IMR-90 (cell line): Measurements from ENCODE around the gene CEP57L1. TPM values are rescaled to one million over a fixed set of nuclear protein-coding genes. Genes with fewer than 3 reads are reported as not detected.

Source experiments
- ATAC-seq: fragments of 200-7000 bp; cut with Tn5 transposase; 2 replicates; pipeline ENCODE4 v1.9.1; 2020; ENCODE audit warnings: low read depth, mild to moderate bottlenecking, moderate library complexity
- BruUV-seq: library from RNA; stranded (reverse); fragments of 400-500 nt; replicated peaks from 2 replicates; lab custom pipeline; 2021; lab: Mats Ljungman, UMichigan
- CTCF ChIA-PET: fragments of 300-600 bp; formaldehyde crosslinking; extraction: SDS; loops from one replicate; lab custom pipeline; 2021; ENCODE audit warnings: antibody characterized with exemption; lab: Yijun Ruan, JAX
- POLR2A ChIA-PET: fragments of 300-600 bp; sonication (Branson Sonifier 250); formaldehyde crosslinking; loops from one replicate; lab custom pipeline; 2022; ENCODE audit warnings: antibody characterized with exemption; ENCODE audit not compliant: unreplicated experiment; lab: Charles Lee
- DNase-seq: peaks from one replicate; pipeline ENCODE4 v3.0.0; 2013
- H2AFZ ChIP-seq: replicated peaks from 2 replicates; pipeline ENCODE3; 2013; ENCODE audit warnings: low read length, mild to moderate bottlenecking; ENCODE audit not compliant: poor library complexity
- H2AK5ac ChIP-seq: 2 replicates; pipeline ENCODE4 v1.6.1; 2013; ENCODE audit warnings: low read depth, low read length, inconsistent platforms
- H2AK9ac ChIP-seq: replicated peaks from 2 replicates; pipeline ENCODE3; 2013; ENCODE audit warnings: mild to moderate bottlenecking, low read depth, low read length, moderate library complexity; ENCODE audit not compliant: poor library complexity
- H2BK120ac ChIP-seq: 2 replicates; pipeline ENCODE4 v1.6.1; 2013; ENCODE audit warnings: low read depth, low read length, inconsistent platforms
- H2BK15ac ChIP-seq: 3 replicates; pipeline ENCODE4 v1.6.1; 2013; ENCODE audit warnings: low read depth, low read length, inconsistent platforms
- H2BK20ac ChIP-seq: 2 replicates; pipeline ENCODE4 v1.6.1; 2013; ENCODE audit warnings: low read depth, mild to moderate bottlenecking, inconsistent platforms, low read length, moderate library complexity
- H2BK5ac ChIP-seq: 2 replicates; pipeline ENCODE4 v1.6.1; 2013; ENCODE audit warnings: mild to moderate bottlenecking, low read depth, low read length, inconsistent platforms; ENCODE audit not compliant: poor library complexity, severe bottlenecking
- H3K14ac ChIP-seq: replicated peaks from 2 replicates; pipeline ENCODE4 v1.6.1; 2013; ENCODE audit warnings: low read depth, low read length, inconsistent platforms
- H3K18ac ChIP-seq: 2 replicates; pipeline ENCODE4 v1.6.1; 2013; ENCODE audit warnings: low read depth, low read length, control low read depth
- H3K23ac ChIP-seq: 2 replicates; pipeline ENCODE4 v1.6.1; 2013; ENCODE audit warnings: low read depth, low read length, inconsistent platforms
- H3K27ac ChIP-seq: 2 replicates; pipeline ENCODE4 v1.5.1; 2013; ENCODE audit warnings: mild to moderate bottlenecking, control low read depth, low read length; ENCODE audit not compliant: insufficient read depth
- H3K27me3 ChIP-seq: 2 replicates; pipeline ENCODE4 v1.6.1; 2013; ENCODE audit warnings: low read length; ENCODE audit not compliant: control insufficient read depth, insufficient read depth
- H3K36me3 ChIP-seq: 2 replicates; pipeline ENCODE4 v1.6.1; 2013; ENCODE audit warnings: low read length, mixed read lengths; ENCODE audit not compliant: control insufficient read depth, insufficient read depth
- H3K4ac ChIP-seq: 2 replicates; pipeline ENCODE4 v1.6.1; 2013; ENCODE audit warnings: low read depth, low read length, inconsistent platforms
- H3K4me1 ChIP-seq: 2 replicates; pipeline ENCODE4 v1.6.1; 2013; ENCODE audit warnings: low read length, mixed read lengths; ENCODE audit not compliant: control insufficient read depth, insufficient read depth
- H3K4me2 ChIP-seq: 2 replicates; pipeline ENCODE4 v1.6.1; 2013; ENCODE audit warnings: low read depth, mild to moderate bottlenecking, control low read depth, low read length, moderate library complexity
- H3K4me3 ChIP-seq: 2 replicates; pipeline ENCODE4 v1.5.1; 2013; ENCODE audit warnings: low read depth, mild to moderate bottlenecking, control low read depth, low read length, moderate library complexity; ENCODE audit not compliant: insufficient read depth
- H3K56ac ChIP-seq: 2 replicates; pipeline ENCODE4 v1.6.1; 2013; ENCODE audit warnings: low read length, inconsistent platforms; ENCODE audit not compliant: insufficient read depth; ENCODE audit errors: extremely low read depth
- H3K79me1 ChIP-seq, 2 experiments: 2 replicates each; pipeline ENCODE4 v1.6.1; 2013; ENCODE audit warnings: low read length in 2 of 2, inconsistent platforms in 1 of 2, low read depth in 1 of 2
- H3K9ac ChIP-seq: 2 replicates; pipeline ENCODE4 v1.6.1; 2013; ENCODE audit warnings: low read depth, low read length, control low read depth
- H3K9me1 ChIP-seq: 2 replicates; pipeline ENCODE4 v1.6.1; 2013; ENCODE audit warnings: low read length, inconsistent platforms; ENCODE audit not compliant: insufficient read depth
- H3K9me3 ChIP-seq: 2 replicates; pipeline ENCODE4 v1.6.1; 2013; ENCODE audit warnings: low read length; ENCODE audit not compliant: control insufficient read depth, insufficient read depth
- H4K20me1 ChIP-seq: 2 replicates; pipeline ENCODE4 v1.6.1; 2013; ENCODE audit warnings: low read length, inconsistent platforms; ENCODE audit not compliant: insufficient read depth
- H4K5ac ChIP-seq: 2 replicates; pipeline ENCODE4 v1.6.1; 2013; ENCODE audit warnings: mild to moderate bottlenecking, low read depth, low read length, control low read depth
- H4K8ac ChIP-seq, 2 experiments: 2 replicates each; pipeline ENCODE4 v1.6.1; 2013; ENCODE audit warnings: low read depth in 2 of 2, low read length in 2 of 2, control low read depth in 1 of 2, inconsistent platforms in 1 of 2
- H4K91ac ChIP-seq: 2 replicates; pipeline ENCODE4 v1.6.1; 2013; ENCODE audit warnings: low read depth, low read length, inconsistent platforms; ENCODE audit not compliant: insufficient read depth
- BHLHE40 ChIP-seq: fragments of 150-350 bp; IDR thresholded peaks from 2 replicates; pipeline ENCODE4 v1.6.1; 2016; ENCODE audit warnings: mild to moderate bottlenecking, low read depth, low read length
- CEBPB ChIP-seq: IDR thresholded peaks from 2 replicates; pipeline ENCODE4 v1.6.1; 2012; ENCODE audit warnings: low read depth, low read length, improper control_type of control experiment
- CHD1 ChIP-seq: IDR thresholded peaks from 2 replicates; pipeline ENCODE4 v1.6.1; 2012; ENCODE audit warnings: low read depth, low read length, improper control_type of control experiment
- CTCF ChIP-seq: conservative IDR thresholded peaks from 2 replicates; pipeline ENCODE4 v1.5.1; 2012; ENCODE audit warnings: mild to moderate bottlenecking, low read depth, low read length, improper control_type of control experiment
- FOS ChIP-seq: fragments of 150-350 bp; IDR thresholded peaks from 2 replicates; pipeline ENCODE4 v1.6.1; 2016; ENCODE audit warnings: low read depth, low read length
- MAFK ChIP-seq: IDR thresholded peaks from 2 replicates; pipeline ENCODE4 v1.6.1; 2012; ENCODE audit warnings: low read depth, low read length, improper control_type of control experiment
- MXI1 ChIP-seq: IDR thresholded peaks from 2 replicates; pipeline ENCODE4 v1.6.1; 2012; ENCODE audit warnings: low read depth, mild to moderate bottlenecking, low read length, moderate library complexity, borderline replicate concordance
- NFE2L2 ChIP-seq: fragments of 150-350 bp; IDR thresholded peaks from 2 replicates; pipeline ENCODE4 v1.6.1; 2016; ENCODE audit warnings: low read depth, mild to moderate bottlenecking, low read length
- USF2 ChIP-seq: fragments of 150-350 bp; IDR thresholded peaks from 2 replicates; pipeline ENCODE4 v1.6.1; 2017; ENCODE audit warnings: mild to moderate bottlenecking, antibody characterized with exemption, low read length, low read depth
- WGBS, 2 experiments: methylation state at CpG; one replicate each; pipeline versions ENCODE4 v1.1.5 to v1.1.7; 2013; ENCODE audit warnings: missing lambda C conversion rate in 2 of 2; ENCODE audit not compliant: insufficient read length in 1 of 2; ENCODE audit errors: extremely low coverage in 2 of 2; 5-methylcytosine and 5-hydroxymethylcytosine counted together
- dilution Hi-C: fragments of 300-500 bp; cut with HindIII; formaldehyde crosslinking; loops from one replicate; pipeline ENCODE4 v1.14.3; 2018; ENCODE audit warnings: low sequenced_read_pairs; ENCODE audit not compliant: unreplicated experiment
- in situ Hi-C: fragments of 300-500 bp; cut with MboI; formaldehyde crosslinking; loops from 3 replicates; pipeline ENCODE4 v1.14.3; 2019; ENCODE audit warnings: low sequenced_read_pairs, inconsistent platforms, mixed read lengths
- intact Hi-C: fragments of 100-400 bp; cut with micrococcal nuclease; formaldehyde crosslinking; loops from 2 replicates; pipeline ENCODE4 v1.10.0; 2022
- polyA plus RNA-seq, 3 experiments: library from polyadenylated mRNA; depleted of rRNA; stranded (reverse); fragments of >200 nt; gene quantifications; 2 replicates each; pipeline ENCODE4 v1.2.3, GENCODE V29; 2012; ENCODE audit warnings: low replicate concordance in 1 of 3
- total RNA-seq: library from RNA; depleted of rRNA; stranded (reverse); fragments of >200 nt; gene quantifications from 2 replicates; pipeline ENCODE4 v1.2.3, GENCODE V29; 2012

Gene CEP57L1
- total and polyA plus RNA-seq, 2 of the 4 experiments (the other 2 are of a cell fraction) = 10.3 to 21.9 TPM

GRCh38 chr6:109104512-109104911 lies 9.2 kb downstream of the CEP57L1 start:
- intact Hi-C loops = no loop called here
- peaks cover 10 to 20% of the 10 kb centered on the region in 2 experiments; a peak in 3 of 4 replicates for H3K79me1 ChIP-seq
- POLR2A ChIA-PET = no interaction called here

More at GRCh38 chr6:109104512-109104911, 9.2 kb downstream of the CEP57L1 start:
- DNase-seq (no peak), ATAC-seq (no peak)
- Histone ChIP-seq H3K27me3 (no peaks in the 10 kb centered on the region), H2BK120ac (no peak overlapping the region), H4K20me1 (no peaks in the 10 kb centered on the region), H3K36me3 (peaks cover 3% of the 10 kb centered on the region; the same call in 1 of the 2 replicates), H3K9ac (no peak overlapping the region), H2AK9ac (no peak overlapping the region), H3K4me2 (no peak overlapping the region), H2AK5ac (no peak overlapping the region), H3K14ac (no peak overlapping the region), H3K4ac (no peak overlapping the region), H4K5ac (no peak overlapping the region; the same call in 1 of the 2 replicates), H3K27ac (no peak overlapping the region), H2BK5ac (no peak overlapping the region), H3K9me3 (no peaks in the 10 kb centered on the region), H4K91ac (no peak overlapping the region), H3K18ac (no peak overlapping the region), H3K9me1 (no peaks in the 10 kb centered on the region), H2AFZ (no peak overlapping the region), H2BK15ac (no peak overlapping the region), H3K23ac (no peak overlapping the region), H3K56ac (no peak overlapping the region), H3K4me1 (no peaks in the 10 kb centered on the region), H4K8ac (no peak overlapping the region), H3K4me3 (no peak overlapping the region), H2BK20ac (no peak overlapping the region)
- TF ChIP-seq CEBPB = no peak
- no peak for TF ChIP-seq USF2
- TF ChIP-seq MXI1 = no peak
- no peak for TF ChIP-seq FOS
- no peak for TF ChIP-seq CTCF
- TF ChIP-seq CHD1 = no peak
- no peak for TF ChIP-seq BHLHE40
- TF ChIP-seq NFE2L2 = no peak
- TF ChIP-seq MAFK = no peak
- no TSS peak for BruUV-seq
- CTCF ChIA-PET = no interaction called here
- no CpG with 5 or more reads among the region's 3 CpGs for WGBS, 2 experiments
- dilution Hi-C loops (no loop called here), in situ Hi-C loops (no loop called here)
